Subcutaneous abdominal adipose tissue (tissue), 5 donors: ENCODE results near the gene TRPV3.
"Not testable (repeated sequence)": the region's sequence is repeated elsewhere in the genome, so short reads cannot be mapped to it uniquely, and the experiment has no call there.

Source experiments
- H3K27ac ChIP-seq: one replicate; pipeline ENCODE4 v1.7.0; 2013; ENCODE audit warnings: low read depth, mild to moderate bottlenecking, inconsistent platforms, low read length, moderate library complexity
- H3K27me3 ChIP-seq, 5 donors: one replicate each; pipeline ENCODE4 v1.7.0; 2013; ENCODE audit warnings: low read length in 5 of 5, inconsistent platforms in 1 of 5; ENCODE audit not compliant: control insufficient read depth in 5 of 5, insufficient read depth in 4 of 5
- H3K36me3 ChIP-seq, 5 donors: one replicate each; pipeline ENCODE4 v1.7.0; 2013; ENCODE audit warnings: low read length in 5 of 5; ENCODE audit not compliant: control insufficient read depth in 5 of 5, insufficient read depth in 5 of 5
- H3K4me1 ChIP-seq, 5 donors: one replicate each; pipeline ENCODE4 v1.7.0; 2013; ENCODE audit warnings: low read length in 5 of 5, mild to moderate bottlenecking in 3 of 5, moderate library complexity in 1 of 5; ENCODE audit not compliant: control insufficient read depth in 5 of 5, insufficient read depth in 5 of 5
- H3K4me3 ChIP-seq, 5 donors: one replicate each; pipeline ENCODE4 v1.7.0; 2013; ENCODE audit warnings: low read length in 5 of 5, low read depth in 1 of 5
- H3K9ac ChIP-seq, 5 donors: one replicate each; pipeline ENCODE4 v1.7.0; 2013; ENCODE audit warnings: low read length in 5 of 5, mild to moderate bottlenecking in 4 of 5, moderate library complexity in 3 of 5
- H3K9me3 ChIP-seq, 5 donors: one replicate each; pipeline ENCODE4 v1.7.0; 2013; ENCODE audit warnings: low read length in 5 of 5; ENCODE audit not compliant: control insufficient read depth in 5 of 5
- donor health status: healthy.
- donor health status: healthy.
- donor health status: healthy.
- donor health status: healthy.
- donor health status: healthy.

TRPV3 gene

DNA sequence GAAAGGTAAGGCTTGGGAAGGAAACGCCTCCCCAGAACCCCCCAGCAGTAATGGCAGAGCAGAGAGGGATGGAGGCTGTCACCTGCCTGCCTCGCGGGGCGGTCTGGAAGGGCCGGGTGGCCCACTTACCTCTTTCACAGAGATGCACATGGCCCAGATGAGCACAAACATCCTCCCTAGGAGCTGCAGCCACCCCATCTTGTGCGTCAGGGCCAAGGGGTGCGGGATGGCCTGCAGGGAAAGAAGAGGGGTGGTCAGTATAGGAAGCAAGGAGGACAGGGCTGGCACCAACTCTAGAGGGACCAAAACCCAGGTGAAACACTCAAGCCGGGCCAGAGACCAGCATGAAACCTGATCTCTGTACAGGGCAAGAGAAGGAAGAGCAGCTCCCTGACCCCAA, 29.7 kb downstream of the TRPV3 start:
- Histone ChIP-seq H3K36me3 (peaks cover 0 to 7% (median 5%) of the 10 kb centered on the region in 5 donors), H3K4me1 (peaks cover 1 to 32% (median 27%) of the 10 kb centered on the region in 5 donors), H3K4me3 (no peak overlapping the region), H3K9me3 (no peaks in the 10 kb centered on the region), H3K27me3 (peaks cover 0 to 3% (median 0%) of the 10 kb centered on the region in 5 donors), H3K9ac (no peak overlapping the region), H3K27ac (no peak overlapping the region)

DNA sequence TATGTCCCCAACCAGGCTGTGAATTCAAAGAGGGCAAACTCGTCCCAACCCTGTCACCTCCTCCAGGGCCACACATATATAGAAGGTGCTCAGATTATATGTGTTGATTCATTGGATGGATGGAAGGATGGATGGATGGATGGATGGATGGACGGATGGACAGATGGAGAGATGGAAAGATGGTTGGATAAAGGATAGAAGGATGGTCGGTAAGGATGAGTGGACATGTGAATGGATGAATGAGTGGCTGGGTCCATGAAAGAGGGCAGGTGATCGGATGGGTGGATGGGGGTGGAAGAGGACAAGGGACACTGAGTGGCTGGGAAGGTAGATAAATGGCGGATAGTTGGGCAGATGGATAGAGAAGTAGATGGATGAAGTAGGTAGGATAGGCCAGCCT, 30.1 kb downstream of the TRPV3 start:
- Histone ChIP-seq H3K4me3 (no peak overlapping the region), H3K36me3 (peaks cover 0 to 7% (median 5%) of the 10 kb centered on the region in 5 donors), H3K27me3 (peaks cover 0 to 3% (median 0%) of the 10 kb centered on the region in 5 donors), H3K9ac (no peak overlapping the region), H3K9me3 (no peaks in the 10 kb centered on the region), H3K27ac (no peak overlapping the region), H3K4me1 (peaks cover 1 to 32% (median 27%) of the 10 kb centered on the region in 5 donors)

GRCh38 chr17:3526971-3527370, 30.6 kb downstream of the TRPV3 start:
- Histone ChIP-seq H3K4me1 (peaks cover 1 to 32% (median 27%) of the 10 kb centered on the region in 5 donors), H3K4me3 (no peak overlapping the region), H3K36me3 (peaks cover 0 to 7% (median 5%) of the 10 kb centered on the region in 5 donors), H3K27ac (no peak overlapping the region), H3K9me3 (no peaks in the 10 kb centered on the region), H3K9ac (no peak overlapping the region), H3K27me3 (peaks cover 0 to 3% (median 0%) of the 10 kb centered on the region in 5 donors)

DNA sequence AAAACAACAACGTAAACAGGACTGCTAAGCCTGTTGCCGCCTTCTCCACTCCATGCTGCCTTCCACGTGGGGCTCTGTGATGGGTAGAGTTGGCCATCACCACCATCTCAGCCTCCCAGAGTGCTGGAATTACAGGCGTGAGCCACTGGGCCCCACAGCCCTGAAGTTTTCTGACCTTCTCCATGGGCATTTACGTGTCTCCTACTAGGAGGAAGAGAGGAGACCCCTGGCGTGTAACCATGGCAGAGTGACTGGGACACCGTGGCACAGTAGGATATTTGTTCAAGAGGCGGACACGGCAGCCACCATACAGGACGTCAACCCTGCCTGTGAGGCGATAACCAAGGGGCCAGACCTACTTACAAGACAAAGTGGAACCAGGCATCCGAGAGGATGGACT, 31.1 kb downstream of the TRPV3 start:
- no peak overlapping the region for H3K4me3 ChIP-seq
- peaks cover 0 to 7% (median 5%) of the 10 kb centered on the region in 5 donors for H3K36me3 ChIP-seq
- no peak overlapping the region for H3K27ac ChIP-seq
- H3K9ac ChIP-seq: no peak overlapping the region
- H3K4me1 ChIP-seq: peaks cover 1 to 31% (median 24%) of the 10 kb centered on the region in 5 donors
- H3K27me3 ChIP-seq: peaks cover 0 to 3% (median 0%) of the 10 kb centered on the region in 5 donors
- no peaks in the 10 kb centered on the region for H3K9me3 ChIP-seq

DNA sequence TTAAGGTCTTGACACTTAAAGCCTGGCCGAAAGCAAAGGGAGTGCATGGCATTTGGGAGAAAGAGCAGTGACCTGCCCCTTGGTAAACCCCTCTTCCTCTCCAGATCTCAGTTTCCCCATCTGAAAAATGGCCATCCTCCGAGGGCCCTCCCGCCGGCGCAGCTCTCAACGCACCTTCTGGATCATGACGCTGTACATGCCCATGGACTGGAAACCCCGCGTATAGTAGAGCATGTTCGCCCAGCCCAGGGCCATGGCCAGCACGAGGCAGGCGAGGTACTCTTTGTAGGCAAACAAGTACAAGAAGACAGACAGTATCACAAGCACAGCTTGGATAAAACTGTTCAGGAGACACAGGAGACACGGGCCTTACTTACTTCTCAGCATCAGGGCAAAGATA, 33.6 kb downstream of the TRPV3 start:
- H3K4me1 ChIP-seq: peaks cover 0 to 8% (median 1%) of the 10 kb centered on the region in 5 donors
- H3K27ac ChIP-seq: no peak overlapping the region
- no peaks in the 10 kb centered on the region for H3K9me3 ChIP-seq
- no peaks in the 10 kb centered on the region for H3K27me3 ChIP-seq
- peaks cover 0 to 9% (median 5%) of the 10 kb centered on the region in 5 donors for H3K36me3 ChIP-seq
- H3K9ac ChIP-seq: no peak overlapping the region
- H3K4me3 ChIP-seq: no peak overlapping the region

- H3K9ac ChIP-seq, H3K4me1 ChIP-seq, H3K27ac ChIP-seq, H3K36me3 ChIP-seq, H3K27me3 ChIP-seq, H3K4me3 ChIP-seq, H3K9me3 ChIP-seq: not testable (repeated sequence)
These were observed 38.1 kb downstream of the TRPV3 start for GRCh38 chr17:3519472-3519871.

GRCh38 chr17:3514873-3515272, 42.7 kb downstream of the TRPV3 start:
- Histone ChIP-seq H3K4me1 (peaks cover 7 to 27% (median 25%) of the 10 kb centered on the region in 5 donors), H3K9ac (no peak overlapping the region), H3K27me3 (no peaks in the 10 kb centered on the region), H3K9me3 (no peaks in the 10 kb centered on the region), H3K4me3 (no peak overlapping the region), H3K36me3 (peaks cover 0 to 7% (median 2%) of the 10 kb centered on the region in 5 donors), H3K27ac (no peak overlapping the region)

DNA sequence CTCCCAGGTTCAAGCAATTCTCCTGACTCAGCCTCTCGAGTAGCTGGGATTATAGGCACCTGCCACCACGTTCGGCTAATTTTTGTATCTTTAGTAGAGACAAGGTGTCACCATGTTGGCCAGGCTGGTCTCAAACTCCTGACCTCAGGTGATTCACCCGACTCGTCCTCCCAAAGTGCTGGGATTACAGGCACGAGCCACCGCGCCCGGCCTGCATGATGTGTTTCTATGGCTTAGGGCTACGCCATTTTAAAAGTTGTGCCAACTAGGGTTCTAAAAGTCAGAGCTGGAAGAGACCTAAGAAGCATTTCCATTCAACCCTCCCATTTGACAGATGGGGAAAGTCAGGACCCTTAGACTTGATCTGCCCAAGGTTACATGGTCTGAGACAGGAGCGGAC, 43.4 kb downstream of the TRPV3 start:
- peaks cover 7 to 27% (median 25%) of the 10 kb centered on the region in 5 donors for H3K4me1 ChIP-seq
- not testable (repeated sequence) for H3K9ac ChIP-seq, H3K27ac ChIP-seq, H3K9me3 ChIP-seq, H3K27me3 ChIP-seq, H3K36me3 ChIP-seq, H3K4me3 ChIP-seq

DNA sequence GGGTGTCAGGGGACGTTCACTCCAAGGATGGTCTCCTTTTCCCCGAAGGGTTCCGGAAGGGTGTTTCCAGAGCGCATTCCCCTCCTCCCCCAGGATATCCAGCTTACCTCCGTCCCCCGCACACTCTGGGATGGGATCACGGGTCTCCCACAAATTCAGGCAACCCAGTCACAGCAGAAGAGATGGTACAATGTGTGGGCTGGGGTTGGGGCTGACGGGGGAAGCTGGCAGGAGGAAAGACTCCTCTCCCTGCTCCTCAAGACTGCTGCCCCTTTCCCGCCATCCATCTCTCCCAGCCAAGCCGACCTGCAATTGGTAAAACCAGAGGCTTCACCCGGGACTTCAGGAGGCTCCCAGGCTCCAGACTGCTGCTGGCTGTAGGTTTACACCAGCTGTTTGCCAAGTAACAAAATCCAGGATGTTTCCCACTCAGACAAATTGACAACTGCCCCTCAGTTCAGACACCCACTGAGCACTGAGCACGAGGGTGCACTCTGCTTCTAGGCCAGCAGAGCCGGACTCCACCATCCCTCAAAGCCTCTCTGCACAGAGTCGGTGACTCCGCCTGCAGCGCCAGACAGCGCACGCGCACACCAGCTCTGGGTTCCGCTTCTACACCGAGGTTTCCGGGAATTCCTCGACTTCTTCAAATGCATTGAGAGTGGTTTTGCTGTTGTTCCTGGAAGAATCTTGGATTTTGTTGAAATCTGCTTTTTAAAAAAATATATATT, 44.1 kb downstream of the TRPV3 start:
- H3K27ac ChIP-seq: peak overlapping the region; percentile 97
- H3K4me1 ChIP-seq: peaks cover 7 to 27% (median 25%) of the 10 kb centered on the region in 5 donors
- peaks cover 0 to 5% (median 2%) of the 10 kb centered on the region in 5 donors for H3K36me3 ChIP-seq
- H3K9ac ChIP-seq: peak overlapping the region in 4 of 5 donors; percentile 26 to 64 (median 53)
- no peaks in the 10 kb centered on the region for H3K27me3 ChIP-seq
- H3K9me3 ChIP-seq: no peaks in the 10 kb centered on the region
- H3K4me3 ChIP-seq: peak overlapping the region in 4 of 5 donors; percentile 1 to 29 (median 13)

GRCh38 chr17:3512505-3513171, 45.0 kb downstream of the TRPV3 start:
- H3K9me3 ChIP-seq: no peaks in the 10 kb centered on the region
- no peaks in the 10 kb centered on the region for H3K36me3 ChIP-seq
- peak overlapping the region; percentile 97 for H3K27ac ChIP-seq
- H3K27me3 ChIP-seq: no peaks in the 10 kb centered on the region
- peak overlapping the region in 4 of 5 donors; percentile 4 to 29 (median 18) for H3K4me3 ChIP-seq
- H3K4me1 ChIP-seq: peaks cover 7 to 27% (median 25%) of the 10 kb centered on the region in 5 donors
- peak overlapping the region in 4 of 5 donors; percentile 34 to 83 (median 66) for H3K9ac ChIP-seq
